Thyroid gland (tissue), 4 donors: ENCODE measurements around the gene SLC9A2.

Experiments
- POLR2A ChIP-seq, 2 donors: fragments of 450-650 bp; IDR thresholded peaks; one replicate each; pipeline ENCODE4 v1.6.1; 2017; ENCODE audit warnings: antibody characterized with exemption in 2 of 2, mild to moderate bottlenecking in 2 of 2, moderate library complexity in 1 of 2
- TF ChIP-seq, protein P1 (sequence below), 6 experiments: fragments of 200-600 bp in 3 of 6; fragments of 450-650 bp in 3 of 6; sonication (generic) in 3 of 6; IDR thresholded peaks; one replicate each; pipeline ENCODE4 v1.5.1; 2016 to 2019; ENCODE audit warnings: antibody characterized with exemption in 6 of 6, mild to moderate bottlenecking in 2 of 6, inconsistent platforms in 1 of 6, moderate library complexity in 1 of 6

- TF ChIP-seq POLR2A (IDR thresholded peaks at IDR 0.05), result no peak
- TF ChIP-seq, protein P1, sequence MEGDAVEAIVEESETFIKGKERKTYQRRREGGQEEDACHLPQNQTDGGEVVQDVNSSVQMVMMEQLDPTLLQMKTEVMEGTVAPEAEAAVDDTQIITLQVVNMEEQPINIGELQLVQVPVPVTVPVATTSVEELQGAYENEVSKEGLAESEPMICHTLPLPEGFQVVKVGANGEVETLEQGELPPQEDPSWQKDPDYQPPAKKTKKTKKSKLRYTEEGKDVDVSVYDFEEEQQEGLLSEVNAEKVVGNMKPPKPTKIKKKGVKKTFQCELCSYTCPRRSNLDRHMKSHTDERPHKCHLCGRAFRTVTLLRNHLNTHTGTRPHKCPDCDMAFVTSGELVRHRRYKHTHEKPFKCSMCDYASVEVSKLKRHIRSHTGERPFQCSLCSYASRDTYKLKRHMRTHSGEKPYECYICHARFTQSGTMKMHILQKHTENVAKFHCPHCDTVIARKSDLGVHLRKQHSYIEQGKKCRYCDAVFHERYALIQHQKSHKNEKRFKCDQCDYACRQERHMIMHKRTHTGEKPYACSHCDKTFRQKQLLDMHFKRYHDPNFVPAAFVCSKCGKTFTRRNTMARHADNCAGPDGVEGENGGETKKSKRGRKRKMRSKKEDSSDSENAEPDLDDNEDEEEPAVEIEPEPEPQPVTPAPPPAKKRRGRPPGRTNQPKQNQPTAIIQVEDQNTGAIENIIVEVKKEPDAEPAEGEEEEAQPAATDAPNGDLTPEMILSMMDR (IDR thresholded peaks at IDR 0.05), result no peak
Measured at GRCh38 chr2:102737431-102737830, 118.1 kb downstream of the SLC9A2 start.
